ENCODE measurements around the gene SMCR8. TPM values are rescaled to one million over a fixed set of nuclear protein-coding genes. Genes with fewer than 3 reads are reported as not detected.

SMCR8 gene
- total and polyA plus RNA-seq, 2 of the 8 experiments (the other 6 are each of a cell fraction or from before 2014, with no cell fraction given): 6.9 to 18.5 TPM

- H3K9ac ChIP-seq (replicated peaks in 1 of 4; ENCODE audit: extremely low read depth in 1 of 4, low read depth in 3 of 4, low read length in 3 of 4): peak overlapping the region; percentile 75 to 92 (median 83)
- no peak for FAIRE-seq
- H3K4me1 ChIP-seq (replicated peaks in 1 of 4; ENCODE audit: control insufficient read depth in 3 of 4, insufficient read depth in 4 of 4, low read length in 3 of 4): peaks cover 0 to 2% (median 0%) of the 10 kb centered on the region in 4 experiments; a peak in 1 of 7 replicates
- no peak overlapping the region; the same call in 1 of the 2 replicates for H2BK5ac ChIP-seq (ENCODE audit: low read depth, low read length)
- no peaks in the 10 kb centered on the region for H3K27me3 ChIP-seq (replicated peaks in 1 of 4; ENCODE audit: control insufficient read depth in 3 of 4, extremely low read depth in 1 of 4, insufficient read depth in 3 of 4, low read length in 3 of 4)
- H4K91ac ChIP-seq (replicated peaks; ENCODE audit: insufficient read length, low read length): peak overlapping the region; percentile 44
- H2BK20ac ChIP-seq (ENCODE audit: low read length): no peak overlapping the region
- H2BK120ac ChIP-seq (replicated peaks; ENCODE audit: low read depth, low read length): no peak overlapping the region
- H3K23me2 ChIP-seq (ENCODE audit: low read depth, low read length): peaks cover 6% of the 10 kb centered on the region
- peaks cover 4 to 35% of the 10 kb centered on the region in 2 experiments for H3K79me2 ChIP-seq (ENCODE audit: control insufficient read depth in 1 of 2, insufficient read depth in 2 of 2, low read length in 2 of 2)
- ChIA-PET POLR2A (ENCODE audit: partially characterized antibody) (interaction anchor here (0.6 to 3.0 kb wide), 13 partner anchors 10 to 179 kb away, joined by 3 to 13 read pairs (median 4); partner anchors contain the start of genes ALKBH5, MIEF2, SMCR8 and TOP3A), CTCF (ENCODE audit: partially characterized antibody) (interaction anchor here (0.8 to 1.9 kb wide), 4 partner anchors 10 to 43 kb away, joined by 3 to 5 read pairs (median 4); no protein-coding TSS in a partner anchor)
- peak overlapping the region; percentile 83; the same call in 1 of the 2 replicates for H2AFZ ChIP-seq (ENCODE audit: low read length)
- H4K5ac ChIP-seq (ENCODE audit: insufficient read length, low read depth, low read length): peak overlapping the region; percentile 78
- H3K4me3 ChIP-seq (ENCODE audit: extremely low read depth in 1 of 4, insufficient read depth in 2 of 4, low read depth in 3 of 4, low read length in 4 of 4): peak overlapping the region; percentile 84 to 94 (median 88)
- H3K18ac ChIP-seq (ENCODE audit: extremely low read depth, low read length): peak overlapping the region; percentile 72
- H2BK12ac ChIP-seq (ENCODE audit: low read depth, low read length): no peak overlapping the region
- no peak overlapping the region for H2BK15ac ChIP-seq (ENCODE audit: low read length)
- peaks cover 0 to 9% (median 3%) of the 10 kb centered on the region in 4 experiments; a peak in 3 of 8 replicates for H3K36me3 ChIP-seq (ENCODE audit: control insufficient read depth in 2 of 4, insufficient read depth in 4 of 4, low read length in 3 of 4)
- H3K14ac ChIP-seq (ENCODE audit: insufficient read length): peak overlapping the region; percentile 85
- H4K8ac ChIP-seq (ENCODE audit: extremely low read depth, insufficient read depth, low read length): peak overlapping the region; percentile 94; the same call in 1 of the 2 replicates
- H2AK5ac ChIP-seq (ENCODE audit: low read depth, low read length): no peak overlapping the region
- peaks cover 0 to 2% of the 10 kb centered on the region in 2 experiments for H4K20me1 ChIP-seq (replicated peaks in 1 of 2; ENCODE audit: control insufficient read depth in 1 of 2, insufficient read depth in 2 of 2, low read length in 2 of 2)
- no peak overlapping the region for H3K4ac ChIP-seq (replicated peaks; ENCODE audit: insufficient read length, low read depth, low read length)
- H3K23ac ChIP-seq (ENCODE audit: insufficient read length): no peak overlapping the region
- peaks cover 7% of the 10 kb centered on the region; the same call in 1 of the 2 replicates for H3K79me1 ChIP-seq (ENCODE audit: low read depth, low read length)
- H3K9me3 ChIP-seq (ENCODE audit: insufficient read depth in 2 of 2, low read depth in 1 of 2, low read length in 1 of 2): no peaks in the 10 kb centered on the region
- peak overlapping the region; percentile 78 to 79 for H3K4me2 ChIP-seq (ENCODE audit: insufficient read depth in 1 of 2, low read depth in 2 of 2, low read length in 2 of 2)
- no peak overlapping the region; the same call in 1 of the 2 replicates for H3K27ac ChIP-seq (ENCODE audit: low read depth, low read length)
- H3K56ac ChIP-seq (replicated peaks; ENCODE audit: insufficient read length, low read depth, low read length): no peak overlapping the region
- 16% methylated on average over 14 of the region's 14 CpGs; no CpG with 5 or more reads in 1 of the 2 experiments for WGBS, 2 experiments (ENCODE audit: extremely low coverage in 1 of 2, insufficient coverage in 1 of 2, insufficient read length in 1 of 2, insufficient replicate concordance in 2 of 2, low coverage in 1 of 2, low lambda C conversion rate in 2 of 2, missing lambda C conversion rate in 1 of 2)
- DNase-seq (ENCODE audit: low read depth in 1 of 2, low spot score in 2 of 2): peak in 1 of 2 experiments; percentile 54
- TF ChIP-seq, protein P1, sequence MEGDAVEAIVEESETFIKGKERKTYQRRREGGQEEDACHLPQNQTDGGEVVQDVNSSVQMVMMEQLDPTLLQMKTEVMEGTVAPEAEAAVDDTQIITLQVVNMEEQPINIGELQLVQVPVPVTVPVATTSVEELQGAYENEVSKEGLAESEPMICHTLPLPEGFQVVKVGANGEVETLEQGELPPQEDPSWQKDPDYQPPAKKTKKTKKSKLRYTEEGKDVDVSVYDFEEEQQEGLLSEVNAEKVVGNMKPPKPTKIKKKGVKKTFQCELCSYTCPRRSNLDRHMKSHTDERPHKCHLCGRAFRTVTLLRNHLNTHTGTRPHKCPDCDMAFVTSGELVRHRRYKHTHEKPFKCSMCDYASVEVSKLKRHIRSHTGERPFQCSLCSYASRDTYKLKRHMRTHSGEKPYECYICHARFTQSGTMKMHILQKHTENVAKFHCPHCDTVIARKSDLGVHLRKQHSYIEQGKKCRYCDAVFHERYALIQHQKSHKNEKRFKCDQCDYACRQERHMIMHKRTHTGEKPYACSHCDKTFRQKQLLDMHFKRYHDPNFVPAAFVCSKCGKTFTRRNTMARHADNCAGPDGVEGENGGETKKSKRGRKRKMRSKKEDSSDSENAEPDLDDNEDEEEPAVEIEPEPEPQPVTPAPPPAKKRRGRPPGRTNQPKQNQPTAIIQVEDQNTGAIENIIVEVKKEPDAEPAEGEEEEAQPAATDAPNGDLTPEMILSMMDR (IDR thresholded peaks at IDR 0.05; ENCODE audit: control extremely low read depth in 1 of 3, insufficient read depth in 1 of 3, low read depth in 1 of 3, low read length in 3 of 3): peak in 1 of 3 experiments; percentile 6; a peak in 1 of 4 replicates
- TF ChIP-seq KDM1A (IDR thresholded peaks at IDR 0.05; ENCODE audit: borderline replicate concordance, low read length) (0 out of 2 replicates have a peak, but pooled peaks have one; percentile 11), SIX5 (IDR thresholded peaks at IDR 0.05; ENCODE audit: low read depth, low read length) (no peak)
Measured at GRCh38 chr17:18362698-18363100, 47.6 kb downstream of the SMCR8 start.
